HUES64 (cell line): Measurements from ENCODE around the gene RECQL.

Experiments
- H3K27ac ChIP-seq: 2 replicates; pipeline ENCODE4 v1.7.0; 2013; ENCODE audit warnings: low read depth, low read length, inconsistent platforms
- H3K27me3 ChIP-seq: 2 replicates; pipeline ENCODE4 v1.6.1; 2013; ENCODE audit warnings: mild to moderate bottlenecking, low read length; ENCODE audit not compliant: insufficient read depth
- H3K36me3 ChIP-seq: 2 replicates; pipeline ENCODE4 v1.6.1; 2013; ENCODE audit warnings: mild to moderate bottlenecking, low read length; ENCODE audit not compliant: insufficient read depth
- H3K4me1 ChIP-seq: 2 replicates; pipeline ENCODE4 v1.6.1; 2013; ENCODE audit warnings: mild to moderate bottlenecking, low read length, moderate library complexity; ENCODE audit not compliant: insufficient read depth
- H3K4me3 ChIP-seq: 2 replicates; pipeline ENCODE4 v1.5.1; 2013; ENCODE audit warnings: mild to moderate bottlenecking, low read length, moderate library complexity
- H3K9ac ChIP-seq: 2 replicates; pipeline ENCODE4 v1.6.1; 2013; ENCODE audit warnings: mild to moderate bottlenecking, low read depth, low read length
- H3K9me3 ChIP-seq: 2 replicates; pipeline ENCODE4 v1.6.1; 2013; ENCODE audit warnings: low read depth, low read length; ENCODE audit not compliant: insufficient read depth
- WGBS: fragments of 150-250, 120-280 bp; methylation state at CpG from one replicate; pipeline ENCODE4 v1.1.7; 2013; ENCODE audit warnings: missing lambda C conversion rate; 5-methylcytosine and 5-hydroxymethylcytosine counted together

The RECQL gene

DNA sequence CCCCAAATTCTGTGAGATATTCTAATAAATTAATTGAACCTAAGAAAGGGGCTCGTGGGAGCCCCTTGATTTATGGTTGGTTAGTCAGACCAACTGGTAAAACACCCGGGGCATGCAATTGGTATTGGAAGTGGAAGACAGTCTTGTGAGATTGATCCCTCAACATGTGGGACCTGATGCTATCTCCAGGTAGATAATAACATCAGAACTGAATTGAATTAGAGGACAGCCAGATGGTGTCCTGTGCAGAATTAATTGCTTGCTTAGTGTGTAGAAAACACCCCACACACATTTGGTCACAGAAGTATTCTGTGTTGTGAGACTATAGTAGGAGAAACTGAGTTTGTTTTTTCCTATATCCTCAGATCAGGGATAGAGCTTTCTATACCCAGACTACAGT lies 42.0 kb downstream of the RECQL start:
- Histone ChIP-seq H3K27ac (no peak overlapping the region), H3K4me1 (no peaks in the 10 kb centered on the region), H3K27me3 (no peaks in the 10 kb centered on the region), H3K9ac (no peak overlapping the region), H3K4me3 (no peak overlapping the region), H3K36me3 (peaks cover 15% of the 10 kb centered on the region; the same call in 1 of the 2 replicates), H3K9me3 (no peaks in the 10 kb centered on the region)
- 89% methylated on average over 2 of the region's 2 CpGs for WGBS

DNA sequence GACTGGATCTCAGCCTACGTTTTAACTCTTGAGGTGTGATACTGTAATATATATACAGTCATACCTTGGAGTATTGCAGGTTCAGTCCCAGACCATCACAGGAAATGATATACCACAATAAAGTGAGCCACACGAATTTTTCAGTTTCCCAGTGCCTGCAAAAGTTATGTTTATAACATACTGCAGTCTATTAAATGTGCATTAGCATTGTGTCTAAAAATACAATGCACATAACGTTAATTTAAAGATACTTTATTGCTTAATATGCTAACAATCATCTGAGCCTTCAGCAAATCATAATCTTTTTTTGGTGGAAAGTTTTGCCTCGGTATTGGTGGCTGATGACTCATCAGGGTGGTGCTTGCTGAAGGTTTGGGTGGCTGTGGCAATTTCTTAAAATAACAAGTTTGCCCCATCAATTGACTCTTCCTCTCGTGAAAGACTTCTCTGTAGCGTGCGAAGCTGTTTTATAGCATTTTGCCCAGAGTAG lies 45.1 kb downstream of the RECQL start:
- no peaks in the 10 kb centered on the region for H3K27me3 ChIP-seq
- WGBS: 75% methylated on average over 6 of the region's 7 CpGs
- no peak overlapping the region for H3K9ac ChIP-seq
- peaks cover 11% of the 10 kb centered on the region; the same call in 1 of the 2 replicates for H3K36me3 ChIP-seq
- H3K27ac ChIP-seq: no peak overlapping the region
- no peaks in the 10 kb centered on the region for H3K9me3 ChIP-seq
- no peaks in the 10 kb centered on the region for H3K4me1 ChIP-seq
- no peak overlapping the region for H3K4me3 ChIP-seq

GRCh38 chr12:21453312-21453852 lies 48.1 kb downstream of the RECQL start:
- 96% methylated on average over 2 of the region's 4 CpGs for WGBS
- no peaks in the 10 kb centered on the region for H3K27me3 ChIP-seq
- no peak overlapping the region for H3K4me3 ChIP-seq
- H3K27ac ChIP-seq: no peak overlapping the region
- peaks cover 11% of the 10 kb centered on the region; the same call in 1 of the 2 replicates for H3K36me3 ChIP-seq
- no peak overlapping the region for H3K9ac ChIP-seq
- H3K4me1 ChIP-seq: no peaks in the 10 kb centered on the region
- H3K9me3 ChIP-seq: no peaks in the 10 kb centered on the region

DNA sequence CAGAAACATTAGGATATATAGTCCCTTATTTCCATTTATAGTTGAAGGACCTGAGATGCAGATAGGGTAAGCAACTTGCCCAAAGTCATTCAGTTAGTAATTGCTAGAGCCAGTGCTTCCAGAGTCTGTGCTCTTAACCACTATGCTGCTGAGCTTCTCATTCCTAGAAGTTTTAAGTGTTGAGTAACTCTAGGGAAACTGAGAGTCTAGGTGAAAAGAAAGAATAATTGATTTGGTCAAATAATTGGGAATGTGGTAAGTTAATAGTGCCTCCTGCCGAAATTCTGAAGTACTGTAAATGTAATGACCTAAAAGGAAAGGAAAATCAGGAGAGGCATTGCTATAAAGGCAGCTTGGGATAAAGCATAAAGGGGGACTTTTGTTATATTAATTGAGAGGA lies 49.9 kb downstream of the RECQL start:
- H3K4me3 ChIP-seq: no peak overlapping the region
- no peak overlapping the region for H3K9ac ChIP-seq
- H3K27me3 ChIP-seq: no peaks in the 10 kb centered on the region
- 67% methylated on average over 1 of the region's 1 CpG for WGBS
- H3K36me3 ChIP-seq: peaks cover 12% of the 10 kb centered on the region; the same call in 1 of the 2 replicates
- no peaks in the 10 kb centered on the region for H3K4me1 ChIP-seq
- no peaks in the 10 kb centered on the region for H3K9me3 ChIP-seq
- H3K27ac ChIP-seq: no peak overlapping the region

- Histone ChIP-seq H3K4me1 (no peaks in the 10 kb centered on the region), H3K9ac (no peak overlapping the region), H3K4me3 (no peak overlapping the region), H3K27ac (no peak overlapping the region), H3K27me3 (no peaks in the 10 kb centered on the region), H3K36me3 (peaks cover 15% of the 10 kb centered on the region; the same call in 1 of the 2 replicates), H3K9me3 (no peaks in the 10 kb centered on the region)
Observed at GRCh38 chr12:21444193-21445146, 57.0 kb downstream of the RECQL start.

GRCh38 chr12:21439347-21439746 lies 62.1 kb downstream of the RECQL start:
- H3K9ac ChIP-seq: no peak overlapping the region
- no peak overlapping the region for H3K27ac ChIP-seq
- peaks cover 3% of the 10 kb centered on the region; the same call in 1 of the 2 replicates for H3K36me3 ChIP-seq
- 95% methylated on average over 3 of the region's 3 CpGs for WGBS
- H3K27me3 ChIP-seq: peaks cover 15% of the 10 kb centered on the region; the same call in 1 of the 2 replicates
- H3K4me3 ChIP-seq: no peak overlapping the region
- no peaks in the 10 kb centered on the region for H3K4me1 ChIP-seq
- no peaks in the 10 kb centered on the region for H3K9me3 ChIP-seq

DNA sequence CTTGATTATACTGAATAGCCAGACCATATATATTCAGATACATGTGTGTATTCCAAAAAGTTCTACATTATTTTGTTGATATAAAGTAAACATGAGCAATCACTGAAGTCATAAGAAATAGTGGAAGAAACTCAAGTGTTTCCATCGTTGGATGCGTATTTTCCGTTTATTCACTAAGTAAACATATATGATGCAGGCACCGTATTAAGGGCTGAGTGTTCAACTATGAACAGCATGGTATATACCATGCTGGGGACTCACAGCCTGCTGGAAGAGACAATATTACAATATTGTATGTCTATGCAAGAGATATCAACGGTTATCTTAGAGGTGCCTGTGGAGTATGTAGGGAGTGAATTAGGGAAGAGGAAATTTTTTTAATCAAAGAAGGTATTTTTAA lies 62.8 kb downstream of the RECQL start:
- Histone ChIP-seq H3K9ac (peak overlapping the region; percentile 89), H3K36me3 (peaks cover 3% of the 10 kb centered on the region; the same call in 1 of the 2 replicates), H3K9me3 (no peaks in the 10 kb centered on the region), H3K27me3 (peaks cover 17% of the 10 kb centered on the region; the same call in 1 of the 2 replicates), H3K4me3 (peak overlapping the region; percentile 88), H3K27ac (peak overlapping the region; percentile 94; the same call in 1 of the 2 replicates), H3K4me1 (0 out of 2 replicates have a peak, but pooled peaks cover 1% of the 10 kb centered on the region)
- WGBS: 93% methylated on average over 5 of the region's 5 CpGs

- 91% methylated on average over 2 of the region's 2 CpGs for WGBS
Observed at GRCh38 chr12:21434699-21435098, 66.7 kb downstream of the RECQL start.

DNA sequence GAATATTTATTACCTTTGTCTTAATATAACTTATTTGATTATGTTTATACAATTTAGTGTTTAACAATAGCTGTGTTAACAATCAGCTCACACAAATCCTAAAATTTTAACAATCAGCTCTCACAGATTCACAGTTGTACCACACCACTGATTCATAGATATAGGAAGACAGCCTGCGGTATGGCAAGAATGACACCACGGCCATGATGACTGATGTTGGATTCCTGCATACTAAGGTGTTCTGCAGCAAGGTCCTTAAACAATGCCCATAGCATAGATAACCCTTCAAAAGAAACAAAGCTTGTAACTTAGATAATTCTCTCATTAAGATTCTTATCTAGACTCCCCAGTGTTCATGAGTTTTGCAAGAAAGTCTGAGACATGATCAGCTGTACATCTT lies 67.9 kb downstream of the RECQL start:
- Histone ChIP-seq H3K27ac (no peak overlapping the region), H3K9me3 (no peaks in the 10 kb centered on the region), H3K4me3 (no peak overlapping the region), H3K4me1 (0 out of 2 replicates have a peak, but pooled peaks cover 2% of the 10 kb centered on the region), H3K9ac (no peak overlapping the region), H3K27me3 (peaks cover 17% of the 10 kb centered on the region; the same call in 1 of the 2 replicates), H3K36me3 (no peaks in the 10 kb centered on the region)
- WGBS: 78% methylated on average over 2 of the region's 2 CpGs

More at GRCh38 chr12:21434699-21435098, 66.7 kb downstream of the RECQL start:
- H3K36me3 ChIP-seq: no peaks in the 10 kb centered on the region
- no peak overlapping the region for H3K9ac ChIP-seq
- H3K9me3 ChIP-seq: no peaks in the 10 kb centered on the region
- no peak overlapping the region for H3K27ac ChIP-seq
- H3K27me3 ChIP-seq: peaks cover 17% of the 10 kb centered on the region; the same call in 1 of the 2 replicates
- no peak overlapping the region for H3K4me3 ChIP-seq
- H3K4me1 ChIP-seq: 0 out of 2 replicates have a peak, but pooled peaks cover 2% of the 10 kb centered on the region

DNA sequence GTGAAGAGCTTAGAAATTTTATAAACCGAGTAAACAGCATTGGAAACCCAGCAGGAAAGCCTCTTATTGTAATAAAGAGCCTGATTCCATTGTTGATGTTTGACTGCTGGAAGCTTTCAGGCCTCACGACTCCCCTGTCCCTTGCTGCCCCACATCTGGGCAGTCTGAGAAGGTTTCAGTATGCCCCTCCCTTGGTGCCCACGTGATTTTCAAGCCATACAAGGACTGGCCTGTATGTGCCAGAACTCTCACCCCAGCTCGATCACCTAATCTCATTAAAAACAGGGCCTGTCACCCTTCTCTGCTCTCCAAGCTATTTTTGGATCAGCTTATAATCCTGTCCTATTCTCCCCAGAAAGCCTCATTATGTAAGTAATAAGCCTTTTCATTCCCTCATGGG lies 71.4 kb downstream of the RECQL start:
- Histone ChIP-seq H3K4me1 (0 out of 2 replicates have a peak, but pooled peaks cover 2% of the 10 kb centered on the region), H3K4me3 (no peak overlapping the region), H3K36me3 (no peaks in the 10 kb centered on the region), H3K9ac (no peak overlapping the region), H3K27ac (no peak overlapping the region), H3K27me3 (peaks cover 7% of the 10 kb centered on the region; the same call in 1 of the 2 replicates), H3K9me3 (no peaks in the 10 kb centered on the region)
- WGBS: 82% methylated on average over 4 of the region's 4 CpGs

DNA sequence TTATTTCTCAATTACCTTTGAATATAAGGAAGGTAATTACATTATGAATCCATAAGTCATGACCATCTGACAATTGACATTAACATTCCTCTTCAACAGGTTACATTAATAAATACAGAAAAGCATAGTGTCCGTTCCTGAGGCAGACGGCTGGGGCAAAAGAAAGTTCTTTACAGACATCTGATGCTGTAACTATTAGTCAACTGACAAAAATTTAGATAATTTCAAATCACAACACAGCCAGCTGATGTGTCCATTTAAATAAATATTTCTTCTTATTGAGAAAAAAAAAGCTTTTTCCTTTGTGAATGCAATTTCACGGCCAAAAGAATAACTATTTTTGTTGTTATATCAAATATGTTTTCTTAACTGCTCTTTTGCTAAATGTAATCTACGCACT lies 73.2 kb downstream of the RECQL start:
- Histone ChIP-seq H3K27me3 (no peaks in the 10 kb centered on the region), H3K9me3 (no peaks in the 10 kb centered on the region), H3K4me1 (no peaks in the 10 kb centered on the region), H3K36me3 (no peaks in the 10 kb centered on the region), H3K9ac (no peak overlapping the region), H3K27ac (no peak overlapping the region), H3K4me3 (no peak overlapping the region)
- 96% methylated on average over 3 of the region's 4 CpGs for WGBS
